GM23248 (cell line): ENCODE results near the gene IQSEC1.

Experiments
- EZH2 ChIP-seq: fragments of 200-600 bp; sonication (generic); IDR thresholded peaks from 2 replicates; pipeline ENCODE4 v1.6.1; 2018; ENCODE audit warnings: antibody characterized with exemption, mild to moderate bottlenecking; ENCODE audit not compliant: insufficient read depth, poor library complexity, severe bottlenecking
- EZH2phosphoT487 ChIP-seq: fragments of 200-600 bp; sonication (generic); IDR thresholded peaks from 2 replicates; pipeline ENCODE4 v1.6.1; 2018; ENCODE audit warnings: antibody characterized with exemption, moderate library complexity, mild to moderate bottlenecking, low read depth; ENCODE audit not compliant: insufficient read depth

DNA sequence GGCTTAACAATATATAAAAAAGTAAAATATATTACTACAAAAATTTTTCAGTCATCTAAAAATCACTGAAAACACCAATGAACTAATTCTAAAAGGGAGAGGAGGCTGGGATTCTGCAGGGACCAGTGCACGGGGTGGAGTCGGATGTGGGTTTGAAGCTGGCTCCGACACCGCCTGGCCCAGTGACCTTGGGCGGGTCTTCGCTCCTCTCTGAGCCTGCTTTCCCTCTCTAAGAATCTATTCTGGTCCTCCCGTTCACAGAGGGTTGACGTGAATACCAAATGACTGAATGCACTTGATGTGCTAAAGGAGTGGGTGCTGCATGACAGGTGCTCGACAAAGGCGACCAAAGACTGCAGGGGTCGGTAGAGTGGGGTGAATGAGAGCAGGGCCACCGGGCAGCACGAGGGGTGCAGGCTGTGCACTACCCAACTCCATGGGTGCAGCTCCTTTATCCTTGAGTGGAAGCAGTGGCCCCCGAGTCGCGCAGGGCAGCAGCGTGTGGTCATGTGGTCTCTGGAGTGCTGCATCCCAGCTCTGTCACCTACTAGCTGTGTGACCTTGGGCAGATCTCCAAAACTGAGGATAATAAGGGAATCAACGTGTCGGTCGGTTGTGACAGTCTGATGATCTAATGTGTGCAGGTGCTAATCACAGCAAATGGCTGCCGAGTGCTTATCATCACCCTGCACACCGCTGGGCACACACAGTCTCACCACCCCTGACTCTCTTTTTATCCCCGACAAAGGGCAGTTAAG lies 8.6 kb upstream of the IQSEC1 start:
- TF ChIP-seq EZH2: no peak
- no peak for TF ChIP-seq EZH2phosphoT487
